ENCODE results near the gene DPH1.
A peak's percentile ranks its signal among the peaks of the same experiment; 100 is the strongest.

GRCh38 chr17:2090804-2091534, 61.0 kb downstream of the DPH1 start:
- TF ChIP-seq YY1 (IDR thresholded peaks at IDR 0.05; ENCODE audit: low read depth) (no peak), CTCF (IDR thresholded peaks at IDR 0.05) (peak; percentile 46), MXI1 (IDR thresholded peaks at IDR 0.05; ENCODE audit: low read depth, low read length) (no peak), USF1 (IDR thresholded peaks at IDR 0.05; ENCODE audit: borderline replicate concordance, low read depth) (no peak), TAF1 (IDR thresholded peaks at IDR 0.05; ENCODE audit: borderline replicate concordance, low read depth, low read length) (0 out of 2 replicates have a peak, but pooled peaks have one; percentile 17), REST (IDR thresholded peaks at IDR 0.05; ENCODE audit: low read depth, low read length) (no peak), MAX (IDR thresholded peaks at IDR 0.05; ENCODE audit: low read depth) (0 out of 2 replicates have a peak, but pooled peaks have one; percentile 25), EP300 (IDR thresholded peaks at IDR 0.05; ENCODE audit: borderline replicate concordance in 1 of 2, low read depth in 1 of 2, low read length in 1 of 2) (no peak)

All from SK-N-SH (cell line).